Non-pigmented ciliary epithelial cell (primary cell): ENCODE results near the gene MYO7B.

ENCODE experiments used
- DNase-seq: peaks from one replicate; pipeline ENCODE4 v3.0.0-alpha.2; 2010; ENCODE audit warnings: low read depth

The MYO7B gene

GRCh38 chr2:127650785-127651380 is 115.4 kb downstream of the MYO7B start:
- no peak for DNase-seq

GRCh38 chr2:127651381-127651809 is 115.9 kb downstream of the MYO7B start:
- DNase-seq: no peak

- no peak for DNase-seq
These were observed 116.6 kb downstream of the MYO7B start for GRCh38 chr2:127651971-127652550.

- DNase-seq: no peak
These were observed 117.4 kb downstream of the MYO7B start for GRCh38 chr2:127652786-127653357.

GRCh38 chr2:127653421-127654083 is 118.1 kb downstream of the MYO7B start:
- no peak for DNase-seq

- no peak for DNase-seq
These were observed 118.8 kb downstream of the MYO7B start for GRCh38 chr2:127654084-127654837.

GRCh38 chr2:127654838-127655175 is 119.3 kb downstream of the MYO7B start:
- no peak for DNase-seq

- no peak for DNase-seq
These were observed 120.0 kb downstream of the MYO7B start for GRCh38 chr2:127655209-127656073.

- DNase-seq: no peak
These were observed 121.2 kb downstream of the MYO7B start for GRCh38 chr2:127656569-127657231.

GRCh38 chr2:127657232-127657595 is 121.7 kb downstream of the MYO7B start:
- no peak for DNase-seq

- no peak for DNase-seq
These were observed 122.7 kb downstream of the MYO7B start for GRCh38 chr2:127658146-127658545.

GRCh38 chr2:127658641-127659407 is 123.3 kb downstream of the MYO7B start:
- no peak for DNase-seq

GRCh38 chr2:127659408-127660290 is 124.2 kb downstream of the MYO7B start:
- DNase-seq: no peak

GRCh38 chr2:127660291-127660578 is 124.8 kb downstream of the MYO7B start:
- no peak for DNase-seq

GRCh38 chr2:127661072-127661649 is 125.7 kb downstream of the MYO7B start:
- DNase-seq: no peak

GRCh38 chr2:127661949-127662510 is 126.5 kb downstream of the MYO7B start:
- DNase-seq: no peak

- no peak for DNase-seq
These were observed 127.6 kb downstream of the MYO7B start for GRCh38 chr2:127662937-127663565.

- no peak for DNase-seq
These were observed 128.1 kb downstream of the MYO7B start for GRCh38 chr2:127663566-127664064.
